ENCODE results near the gene COPS3.

The COPS3 gene

DNA sequence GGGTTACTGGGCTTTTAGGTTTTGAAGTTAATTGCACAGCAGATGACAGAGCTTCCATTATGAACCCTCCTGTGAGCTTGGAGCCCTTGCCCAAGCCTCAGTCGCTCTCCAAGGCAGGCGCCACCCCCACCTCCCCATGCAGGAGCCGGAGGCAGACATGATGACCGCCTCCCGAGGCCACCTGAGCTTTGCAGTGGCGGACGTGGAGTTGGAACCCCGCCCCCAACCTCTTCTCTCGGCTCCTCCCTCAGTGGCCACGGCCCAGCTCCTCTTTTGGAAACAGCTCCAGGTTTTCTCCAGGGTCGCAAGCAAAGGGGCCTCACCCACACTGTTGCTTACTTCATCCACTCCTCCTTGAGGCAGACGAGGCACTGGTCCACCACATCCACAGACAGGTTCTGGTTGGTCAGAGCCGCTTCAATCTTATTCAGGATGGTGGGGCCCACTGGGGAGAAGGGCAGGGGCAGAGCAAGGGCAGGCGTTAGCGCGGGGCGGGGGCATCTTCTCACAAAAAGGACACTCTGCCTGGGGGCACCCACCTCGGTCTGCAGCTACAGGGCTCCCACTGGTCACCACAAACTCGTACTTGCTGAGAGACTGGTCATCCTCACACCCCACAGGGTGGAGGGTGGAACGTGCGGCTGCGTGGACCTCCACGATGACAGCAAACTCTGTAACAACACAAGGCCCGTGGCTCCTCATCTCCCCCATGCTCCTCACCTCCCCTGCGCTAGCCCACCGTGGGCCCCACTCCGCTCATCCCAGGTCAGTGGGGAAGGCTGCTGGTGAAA is 66.2 kb downstream of the COPS3 start:
- TF ChIP-seq CTCF (IDR thresholded peaks at IDR 0.05) = no peak

DNA sequence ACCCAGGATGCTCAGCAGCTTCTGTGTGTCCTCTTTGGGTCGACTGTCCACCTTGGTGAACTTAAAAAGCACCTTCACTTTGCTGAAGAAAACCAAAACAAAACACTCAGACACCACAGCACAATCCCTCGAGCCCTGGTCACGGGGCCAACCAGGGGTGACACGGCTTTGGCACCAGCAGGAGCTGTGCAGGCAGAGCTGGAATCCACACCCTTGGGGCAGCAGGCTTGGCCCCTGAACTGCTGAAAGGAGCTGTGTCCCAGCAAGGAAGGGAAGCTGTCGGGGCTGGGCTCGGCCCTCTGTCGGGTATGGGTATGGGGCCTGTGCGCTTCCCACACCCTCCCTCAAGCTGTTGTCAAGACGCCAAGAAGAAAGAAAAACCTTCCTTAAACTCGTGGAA is 67.3 kb downstream of the COPS3 start:
- TF ChIP-seq CTCF (IDR thresholded peaks at IDR 0.05) = no peak

- TF ChIP-seq CTCF (IDR thresholded peaks at IDR 0.05) = no peak
Observed at GRCh38 chr17:17207998-17208397, 73.0 kb downstream of the COPS3 start.

- TF ChIP-seq CTCF (IDR thresholded peaks at IDR 0.05) = no peak
Observed at GRCh38 chr17:17206913-17207335, 74.1 kb downstream of the COPS3 start.

GRCh38 chr17:17206124-17206912 is 74.7 kb downstream of the COPS3 start, which contains the start of gene PLD6:
Gene PLD6 (minus strand): TSS chr17:17206333. CDS start chr17:17206286, 47 bp downstream.
- TF ChIP-seq CTCF (IDR thresholded peaks at IDR 0.05) = no peak

- no peak for TF ChIP-seq CTCF (IDR thresholded peaks at IDR 0.05)
Observed at GRCh38 chr17:17205368-17206123, 75.5 kb downstream of the COPS3 start.

DNA sequence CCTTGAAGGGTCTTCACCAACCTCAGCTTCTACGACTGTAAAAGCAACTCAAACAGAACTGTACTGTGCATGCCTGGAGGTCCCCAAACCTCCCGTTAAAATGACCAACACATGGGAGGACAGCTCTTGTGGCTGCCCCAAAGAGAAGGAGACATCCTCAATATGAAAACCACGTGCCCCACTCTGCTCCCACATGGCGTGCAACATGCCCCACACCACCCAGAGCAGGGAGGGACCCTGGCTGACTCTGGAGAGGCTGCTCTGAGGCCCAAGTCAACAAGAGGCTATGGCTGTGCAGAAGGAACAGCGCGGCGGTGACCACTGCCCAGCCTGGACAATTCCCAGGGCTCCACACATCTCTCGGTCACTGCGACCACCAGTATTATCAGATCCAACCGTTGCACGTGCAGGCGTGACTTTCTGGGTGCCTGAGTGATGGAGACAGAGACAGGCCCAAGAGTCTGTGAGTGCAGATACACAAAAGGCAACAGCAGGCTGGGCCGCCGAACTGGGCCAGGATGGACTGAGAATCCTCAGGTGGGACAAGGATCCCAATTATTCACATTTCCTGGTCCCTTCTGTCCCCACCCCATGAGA is 76.3 kb downstream of the COPS3 start:
- no peak for TF ChIP-seq CTCF (IDR thresholded peaks at IDR 0.05)
